Measurements from ENCODE around the gene DDX59.

GRCh38 chr1:200699871-200700270 is 30.2 kb upstream of the DDX59 start:
- TF ChIP-seq NFYB (CRISPR knock-in tag; conservative IDR thresholded peaks at IDR 0.05; ENCODE audit: low read depth) (no peak), ZBTB21 (CRISPR knock-in tag; IDR thresholded peaks at IDR 0.05; ENCODE audit: borderline replicate concordance) (no peak), PRDM15 (CRISPR knock-in tag; IDR thresholded peaks at IDR 0.05) (no peak), CTCF (IDR thresholded peaks at IDR 0.05) (no peak), USF1 (CRISPR knock-in tag; IDR thresholded peaks at IDR 0.05) (no peak), ATF6 (CRISPR knock-in tag; IDR thresholded peaks at IDR 0.05) (no peak), SMAD3 (CRISPR knock-in tag; IDR thresholded peaks at IDR 0.05; ENCODE audit: borderline replicate concordance) (no peak), ZNF232 (CRISPR knock-in tag; IDR thresholded peaks at IDR 0.05) (no peak), E2F4 (CRISPR knock-in tag; IDR thresholded peaks at IDR 0.05; ENCODE audit: borderline replicate concordance, low read depth) (no peak), E2F5 (CRISPR knock-in tag; IDR thresholded peaks at IDR 0.05) (no peak), IRF1 (CRISPR knock-in tag; IDR thresholded peaks at IDR 0.05) (no peak), SP1 (CRISPR knock-in tag; conservative IDR thresholded peaks at IDR 0.05) (no peak), ATF3 (CRISPR knock-in tag; conservative IDR thresholded peaks at IDR 0.05) (no peak), ETV6 (CRISPR knock-in tag; IDR thresholded peaks at IDR 0.05) (no peak)
